NCI-H1092 treated with DMSO at 0.1 percent for 48 hours (cell line): Measurements from ENCODE around the gene OR4M1.
A peak's percentile ranks its signal among the peaks of the same experiment; 100 is the strongest.
"Not testable (repeated sequence)": the region's sequence is repeated elsewhere in the genome, so short reads cannot be mapped to it uniquely, and the experiment has no call there.

Source experiments
- DNase-seq: peaks from one replicate; lab custom pipeline; 2025; lab: John Stamatoyannopoulos, UW

The OR4M1 gene, protein sequence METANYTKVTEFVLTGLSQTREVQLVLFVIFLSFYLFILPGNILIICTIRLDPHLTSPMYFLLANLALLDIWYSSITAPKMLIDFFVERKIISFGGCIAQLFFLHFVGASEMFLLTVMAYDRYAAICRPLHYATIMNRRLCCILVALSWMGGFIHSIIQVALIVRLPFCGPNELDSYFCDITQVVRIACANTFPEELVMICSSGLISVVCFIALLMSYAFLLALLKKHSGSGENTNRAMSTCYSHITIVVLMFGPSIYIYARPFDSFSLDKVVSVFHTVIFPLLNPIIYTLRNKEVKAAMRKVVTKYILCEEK

DNA sequence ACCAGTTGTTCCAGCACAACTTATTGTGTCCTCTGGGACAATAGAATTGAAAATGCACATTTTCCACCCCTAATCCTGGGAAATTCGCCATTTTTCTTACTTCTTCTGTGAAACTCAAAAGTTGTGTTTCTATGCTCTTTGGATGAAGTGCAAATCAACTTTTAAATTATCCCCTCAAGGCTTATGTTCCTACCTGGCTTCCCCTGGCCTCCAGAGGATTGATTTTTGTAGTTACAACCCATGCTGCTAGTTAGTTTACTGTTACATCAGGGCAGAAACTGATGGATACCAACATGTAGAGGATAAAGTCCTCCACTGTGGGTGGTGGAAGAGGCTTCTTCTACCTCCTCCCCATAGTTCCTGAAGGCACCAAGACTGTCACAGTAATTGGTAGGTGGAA, at the start of gene OR4M1:
OR4M1 (plus strand) TSS at position 301 of the 400 bp plus-strand sequence. CDS start 6,819 bp downstream, outside the sequence.
- DNase-seq: not testable (repeated sequence)

GRCh38 chr14:19729359-19729758, 43.9 kb upstream of the OR4M1 start:
- no peak for DNase-seq

GRCh38 chr14:19729763-19730162, 43.5 kb upstream of the OR4M1 start:
- no peak for DNase-seq

DNA sequence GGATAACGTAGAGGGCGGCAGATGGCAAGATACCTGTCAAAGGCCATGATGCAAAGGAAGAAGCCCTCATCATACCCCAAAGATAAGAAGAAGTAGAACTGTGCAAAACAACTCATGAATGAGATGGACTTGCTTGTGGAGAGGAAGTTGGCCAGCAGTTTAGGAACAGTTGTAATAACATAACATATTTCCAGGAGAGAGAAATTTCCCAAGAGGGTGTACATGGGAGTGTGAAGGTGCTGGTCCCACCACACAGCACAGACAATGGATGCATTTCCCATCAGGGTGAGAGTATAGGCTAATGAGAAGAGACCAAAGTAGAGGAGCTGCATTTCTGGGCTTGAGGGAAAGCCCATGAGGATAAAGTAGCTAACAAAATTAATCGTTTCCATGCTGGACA, 39.4 kb upstream of the OR4M1 start:
- not testable (repeated sequence) for DNase-seq

DNA sequence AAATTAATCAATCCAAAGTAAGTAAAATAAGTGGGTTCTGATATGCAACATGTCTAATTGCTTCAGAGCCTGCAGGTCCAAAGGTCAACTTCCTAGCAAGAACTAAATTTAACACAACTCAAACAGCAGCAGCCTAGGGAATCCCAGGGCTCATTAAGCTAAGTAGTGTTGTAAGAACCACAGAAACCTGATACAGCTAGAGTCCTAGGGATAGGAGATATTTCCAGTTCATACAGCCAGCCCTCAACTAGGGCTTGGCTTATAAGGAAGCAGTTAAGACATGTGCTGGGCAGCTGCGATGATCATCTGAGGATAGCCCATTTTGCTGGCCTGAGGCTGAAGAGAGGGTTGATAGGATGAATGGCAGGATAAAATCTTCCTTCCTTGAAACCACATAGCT, 30.0 kb upstream of the OR4M1 start, which contains the start of gene OR4Q3:
OR4Q3 (plus strand) TSS at position 316 of the 400 bp plus-strand sequence.
- no peak for DNase-seq

GRCh38 chr14:19752316-19752715, 21.0 kb upstream of the OR4M1 start:
- DNase-seq: not testable (repeated sequence)

DNA sequence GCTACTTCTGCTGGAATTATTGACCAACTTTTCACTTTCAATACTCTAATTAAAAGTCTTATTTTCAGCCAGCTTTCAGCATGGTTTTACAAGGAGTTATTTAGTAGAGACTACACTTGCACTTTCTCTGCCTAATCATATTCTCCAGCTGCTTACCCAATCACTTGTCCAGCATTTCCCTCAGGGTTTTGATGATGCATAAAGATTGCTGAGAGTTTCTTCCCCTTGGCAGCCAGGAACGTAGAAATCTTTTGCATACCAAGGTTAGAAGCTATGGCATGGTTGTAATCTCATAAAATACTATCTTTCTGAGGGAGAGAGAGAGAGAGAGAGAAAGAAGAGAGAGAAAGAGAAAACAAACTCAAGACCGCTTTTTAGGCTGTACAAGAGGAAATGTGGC, 19.1 kb upstream of the OR4M1 start:
- no peak for DNase-seq

DNA sequence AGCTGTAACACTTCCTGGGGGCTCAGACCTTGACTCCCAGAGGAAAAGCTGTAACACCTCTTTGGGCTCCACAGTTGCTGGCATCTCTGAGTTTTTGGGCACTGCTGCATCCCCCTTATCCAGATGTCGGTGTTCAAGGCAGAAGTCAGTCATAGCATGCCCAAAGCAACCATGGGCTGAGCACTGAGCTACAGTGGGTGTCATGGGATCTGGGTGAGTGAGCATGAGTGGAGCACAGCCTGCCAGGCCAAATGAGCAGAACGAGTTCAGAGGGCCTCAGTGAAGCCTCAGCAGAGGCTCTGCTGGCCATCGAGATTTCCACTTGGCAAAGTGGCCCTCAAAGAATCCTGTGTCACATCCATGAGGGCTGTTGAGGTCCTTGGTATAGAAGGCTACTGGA, 1.8 kb upstream of the OR4M1 start:
- not testable (repeated sequence) for DNase-seq

DNA sequence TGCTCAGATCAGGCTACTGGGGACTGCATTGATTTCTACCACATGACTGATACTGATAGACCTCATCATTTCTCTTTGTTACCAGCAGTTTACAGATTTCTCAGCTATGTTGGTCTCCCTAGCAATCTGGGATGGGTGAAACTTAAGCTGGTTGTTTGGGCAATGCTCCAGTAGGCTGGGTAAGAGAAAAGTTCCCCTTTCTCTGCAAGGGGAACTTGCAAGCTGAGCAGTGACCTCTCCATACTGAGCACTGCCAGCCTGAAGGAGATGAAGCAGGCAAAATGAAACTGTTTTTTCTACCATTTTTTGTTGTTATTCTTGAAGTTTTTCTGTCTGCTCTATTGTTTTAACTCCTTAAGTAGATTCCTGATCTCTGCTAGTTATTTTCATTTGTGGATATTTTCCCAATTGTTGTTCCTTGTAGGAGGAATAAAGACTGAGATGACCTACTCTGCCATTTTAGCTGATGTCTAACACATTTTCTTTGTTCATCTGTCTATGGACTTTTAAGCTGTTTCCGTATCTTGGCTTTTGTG, 1.3 kb upstream of the OR4M1 start:
- no peak for DNase-seq

- DNase-seq: not testable (repeated sequence)
These were observed 850 bp upstream of the OR4M1 start for GRCh38 chr14:19772454-19772853.

- no peak for DNase-seq
These were observed 2.3 kb downstream of the OR4M1 start for GRCh38 chr14:19775587-19775986.

GRCh38 chr14:19785848-19786247, 12.5 kb downstream of the OR4M1 start:
- DNase-seq: not testable (repeated sequence)

GRCh38 chr14:19787318-19787717, 14.0 kb downstream of the OR4M1 start:
- DNase-seq: not testable (repeated sequence)

GRCh38 chr14:19788150-19788549, 14.8 kb downstream of the OR4M1 start:
- not testable (repeated sequence) for DNase-seq

DNA sequence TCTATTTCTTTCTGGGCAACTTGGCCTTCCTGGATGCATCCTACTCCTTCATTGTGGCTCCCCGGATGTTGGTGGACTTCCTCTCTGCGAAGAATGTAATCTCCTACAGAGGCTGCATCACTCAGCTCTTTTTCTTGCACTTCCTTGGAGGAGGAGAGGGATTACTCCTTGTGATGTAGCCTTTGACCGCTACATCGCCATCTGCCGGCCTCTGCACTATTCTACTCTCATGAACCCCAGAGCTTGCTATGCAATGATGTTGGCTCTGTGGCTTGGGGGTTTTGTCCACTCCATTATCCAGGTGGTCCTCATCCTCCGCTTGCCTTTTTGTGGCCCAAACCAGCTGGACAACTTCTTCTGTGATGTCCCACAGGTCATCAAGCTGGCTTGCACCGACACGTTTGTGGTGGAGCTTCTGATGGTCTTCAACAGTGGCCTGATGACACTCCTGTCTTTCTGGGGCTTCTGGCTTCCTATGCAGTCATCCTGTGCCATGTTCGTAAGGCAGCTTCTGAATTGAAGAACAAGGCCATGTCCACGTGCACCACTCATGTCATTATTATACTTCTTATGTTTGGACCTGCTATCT, 23.3 kb downstream of the OR4M1 start:
- not testable (repeated sequence) for DNase-seq

GRCh38 chr14:19799880-19800279, 26.6 kb downstream of the OR4M1 start:
- peak; percentile 72 for DNase-seq

DNA sequence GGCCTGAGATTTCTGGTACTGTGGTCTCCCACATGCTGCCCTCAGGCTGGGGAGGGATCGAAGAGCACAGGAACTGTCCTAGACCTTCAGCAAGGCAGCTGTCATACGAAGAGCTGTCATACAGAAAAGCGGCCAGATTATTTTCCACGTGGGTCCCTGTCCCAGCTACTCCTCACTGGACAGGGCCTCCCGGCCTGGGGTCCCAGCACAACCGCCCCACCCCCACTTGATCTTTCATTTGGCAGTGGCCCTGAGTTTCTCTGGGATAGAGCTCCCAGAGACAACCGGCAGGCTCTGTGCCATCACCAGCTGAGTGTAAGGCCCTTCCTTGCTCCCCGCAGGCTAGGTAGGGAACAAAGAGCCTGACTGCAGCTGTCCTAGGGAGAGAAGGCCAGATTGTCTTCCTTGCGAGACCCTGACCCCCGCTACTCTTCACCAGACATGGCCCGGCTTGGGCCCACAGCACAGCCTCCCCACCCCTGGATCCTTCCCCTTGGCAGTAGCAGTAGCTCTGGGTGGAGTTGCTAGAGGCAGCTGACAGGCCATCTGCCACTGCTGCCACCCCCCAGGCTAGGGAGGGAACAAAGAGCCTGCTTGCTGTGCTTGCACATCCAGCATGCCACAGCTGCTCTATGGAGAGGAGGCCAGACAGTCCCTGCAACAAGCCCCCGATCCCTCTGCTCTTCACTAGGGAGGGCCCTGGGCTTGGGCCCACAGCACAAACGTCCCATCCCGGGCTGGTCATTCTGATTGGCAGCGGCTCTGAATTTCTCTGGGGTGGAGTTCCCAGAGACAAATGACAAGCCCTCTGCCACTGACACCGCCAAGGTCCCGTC, 27.2 kb downstream of the OR4M1 start:
- peak; percentile 84 for DNase-seq

- DNase-seq: no peak
These were observed 27.8 kb downstream of the OR4M1 start for GRCh38 chr14:19801118-19801464.

DNA sequence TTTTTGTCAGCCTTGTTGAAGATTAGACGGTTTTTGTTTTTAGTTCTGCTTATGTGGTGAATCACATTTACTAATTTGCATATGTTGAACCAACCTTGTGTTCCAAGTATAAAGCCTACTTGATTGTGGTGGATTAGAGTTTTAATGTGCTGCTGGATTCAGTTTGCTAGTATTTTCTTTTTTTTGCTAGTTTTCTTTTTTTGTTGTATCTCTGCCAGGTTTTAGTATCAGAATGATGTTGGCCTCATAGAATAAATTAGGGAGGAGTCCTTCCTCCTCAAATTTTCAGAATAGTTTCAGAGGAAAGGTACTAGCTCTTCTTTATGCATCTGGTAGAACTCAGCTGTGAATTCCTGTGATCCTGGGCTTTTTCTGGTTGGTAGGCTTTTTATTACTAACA, 30.2 kb downstream of the OR4M1 start, which contains the start of gene OR4N2:
OR4N2 (plus strand) TSS at position 301 of the 400 bp plus-strand sequence. CDS start 23,679 bp downstream, outside the sequence.
- not testable (repeated sequence) for DNase-seq

DNA sequence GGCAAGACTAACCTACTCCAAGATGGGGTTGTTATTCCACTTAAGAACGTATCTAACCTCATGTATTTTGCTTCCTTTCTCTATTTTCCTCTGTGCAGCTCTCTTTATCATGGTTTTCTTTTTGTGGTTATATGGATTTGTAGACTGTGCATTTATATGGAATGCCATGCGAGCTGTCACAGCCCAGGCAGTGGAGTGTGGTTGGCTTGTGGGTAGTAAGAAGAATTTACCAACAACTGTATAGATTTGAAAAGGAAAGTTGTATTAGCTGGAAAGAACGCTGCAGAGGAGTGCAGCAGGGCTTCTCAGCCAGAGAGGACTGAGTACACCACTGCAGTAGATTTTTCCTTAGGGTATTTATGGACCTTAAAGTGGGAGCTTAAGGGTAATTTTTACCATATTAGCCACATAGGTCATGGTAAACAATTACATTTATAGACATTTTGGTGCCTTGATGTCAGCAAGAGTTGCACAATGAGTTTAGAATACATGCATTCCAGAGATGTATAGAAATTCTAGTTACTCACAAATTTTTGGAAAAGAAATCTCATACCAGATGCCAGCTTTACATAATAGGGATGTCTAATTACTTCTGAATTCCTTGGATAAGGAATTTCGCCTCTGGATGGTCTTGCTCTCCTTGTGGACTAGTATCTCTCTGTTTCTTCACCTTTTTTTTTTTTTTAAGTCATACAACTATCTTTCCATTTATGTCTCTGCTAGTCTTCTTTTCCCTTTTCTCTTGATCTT, 40.0 kb downstream of the OR4M1 start:
- not testable (repeated sequence) for DNase-seq

GRCh38 chr14:19819879-19820278, 46.6 kb downstream of the OR4M1 start:
- DNase-seq: not testable (repeated sequence)
